Natural killer cell treated with Interleukin-12 subunit alpha and Interleukin-12 subunit beta and Interleukin-15 and Interleukin-18, amount 100 ng/mL, for 72 hours (primary cell): ENCODE data around the gene MAP7. TPM values are rescaled to one million over a fixed set of nuclear protein-coding genes. Genes with fewer than 3 reads are reported as not detected.
"Not testable (repeated sequence)": the region's sequence is repeated elsewhere in the genome, so short reads cannot be mapped to it uniquely, and the experiment has no call there.

Experiments
- ATAC-seq, 2 donors: fragments of 150-1000 bp; cut with Tn5 transposase in 1 of 2; sonication (Bioruptor Pico), chemical (Tn5 transposase) in 1 of 2; 2 replicates each; pipeline ENCODE4 v1.10.0; 2021
- DNase-seq: peaks from one replicate; pipeline ENCODE4 v3.0.0; 2022; ENCODE audit warnings: low spot score
- H3K27ac Mint-ChIP-seq, 2 donors: 1 replicate in 1 of 2; 2 replicates in 1 of 2; pipeline ENCODE4 v1.8.0; 2022; ENCODE audit warnings: mixed read lengths in 2 of 2, mild to moderate bottlenecking in 1 of 2, moderate library complexity in 1 of 2
- H3K27me3 Mint-ChIP-seq, 2 donors: 1 replicate in 1 of 2; 2 replicates in 1 of 2; pipeline ENCODE4 v1.8.0; 2022; ENCODE audit warnings: mixed read lengths in 2 of 2
- H3K36me3 Mint-ChIP-seq: one replicate; pipeline ENCODE4 v1.8.0; 2022; ENCODE audit warnings: mixed read lengths
- H3K4me1 Mint-ChIP-seq, 2 donors: 1 replicate in 1 of 2; 2 replicates in 1 of 2; pipeline ENCODE4 v1.8.0; 2022; ENCODE audit warnings: low read depth in 2 of 2, mixed read lengths in 2 of 2, mild to moderate bottlenecking in 1 of 2
- H3K4me3 Mint-ChIP-seq: one replicate; pipeline ENCODE4 v1.8.0; 2022; ENCODE audit warnings: mixed read lengths
- H3K9me3 Mint-ChIP-seq: 2 replicates; pipeline ENCODE4 v1.8.0; 2022; ENCODE audit warnings: mixed read lengths
- total RNA-seq, 2 donors: library from RNA; stranded (reverse); gene quantifications; one replicate each; pipeline ENCODE4 v1.2.3, GENCODE V29; 2022

MAP7 gene
- total RNA-seq, 2 donors from 2014 or later, result 0.73 to 0.83 TPM

DNA sequence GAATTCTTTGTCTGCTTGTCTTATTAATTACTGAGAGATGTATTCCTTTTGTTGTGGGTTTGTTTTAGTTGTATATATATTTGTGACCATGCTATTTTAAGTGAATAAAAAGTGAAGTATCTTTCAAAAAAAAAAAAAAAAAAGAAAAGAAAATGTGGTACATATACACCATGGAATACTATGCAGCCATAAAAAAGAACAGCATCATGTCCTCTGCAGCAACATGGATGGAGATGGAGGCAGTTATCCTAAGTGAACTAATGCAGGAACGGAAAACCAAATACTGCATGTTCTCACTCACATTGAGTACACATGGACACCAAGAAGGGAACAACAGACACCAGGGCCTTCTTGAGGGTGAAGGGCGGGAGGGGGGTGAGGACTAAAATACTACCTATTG is 67.2 kb downstream of the MAP7 start:
- peaks cover 8 to 30% of the 10 kb centered on the region in 2 donors for H3K27me3 Mint-ChIP-seq
- H3K4me1 Mint-ChIP-seq, H3K4me3 Mint-ChIP-seq, H3K9me3 Mint-ChIP-seq, ATAC-seq, H3K27ac Mint-ChIP-seq, DNase-seq, H3K36me3 Mint-ChIP-seq: not testable (repeated sequence)

DNA sequence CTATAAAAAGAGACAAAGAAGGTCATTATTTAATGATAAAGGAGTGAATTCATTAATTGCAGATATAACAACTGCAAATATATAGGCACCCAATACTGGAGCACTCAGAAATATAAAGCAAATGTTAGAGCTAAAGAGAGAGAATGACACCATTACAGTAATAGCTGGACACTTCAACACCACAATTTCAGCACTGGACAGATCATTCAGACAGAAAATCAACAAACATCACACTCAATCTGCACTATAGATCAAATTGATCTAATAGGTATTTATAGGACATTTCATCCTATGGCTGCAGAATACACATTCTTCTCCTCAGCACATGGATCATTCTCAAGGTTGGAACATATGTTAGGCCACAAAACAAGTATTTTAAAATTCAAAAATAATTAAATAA is 72.7 kb downstream of the MAP7 start:
- DNase-seq (no peak), ATAC-seq (no peak)
- Mint-ChIP-seq H3K27ac (no peak overlapping the region), H3K4me3 (no peak overlapping the region), H3K36me3 (peaks cover 6% of the 10 kb centered on the region), H3K4me1 (no peaks in the 10 kb centered on the region), H3K9me3 (peaks cover 2% of the 10 kb centered on the region), H3K27me3 (peaks cover 21 to 61% of the 10 kb centered on the region in 2 donors)

DNA sequence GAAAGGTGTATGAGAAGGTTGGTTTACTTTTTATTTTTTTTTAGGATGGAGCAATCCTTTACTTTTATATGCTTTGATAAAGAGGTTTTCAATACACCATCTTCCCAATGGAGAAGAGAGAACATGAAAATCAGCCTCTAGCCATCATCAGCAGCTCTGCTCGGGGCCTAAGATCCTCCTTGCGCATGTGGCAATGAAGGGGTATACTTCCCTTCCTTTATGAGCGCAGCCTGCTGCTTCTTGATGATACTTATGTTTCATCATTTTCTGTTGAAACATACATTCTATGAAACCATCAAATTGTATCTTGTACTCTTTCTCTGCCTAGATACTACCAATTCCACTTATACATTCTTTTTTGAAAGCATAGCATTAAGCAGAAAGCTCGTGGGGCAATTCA is 74.5 kb downstream of the MAP7 start:
- ATAC-seq (no peak), DNase-seq (no peak)
- peaks cover 6% of the 10 kb centered on the region for H3K36me3 Mint-ChIP-seq
- no peak overlapping the region for H3K4me3 Mint-ChIP-seq
- no peaks in the 10 kb centered on the region for H3K4me1 Mint-ChIP-seq
- peaks cover 15 to 54% of the 10 kb centered on the region in 2 donors for H3K27me3 Mint-ChIP-seq
- H3K27ac Mint-ChIP-seq, result no peak overlapping the region
- H3K9me3 Mint-ChIP-seq, result no peaks in the 10 kb centered on the region

DNA sequence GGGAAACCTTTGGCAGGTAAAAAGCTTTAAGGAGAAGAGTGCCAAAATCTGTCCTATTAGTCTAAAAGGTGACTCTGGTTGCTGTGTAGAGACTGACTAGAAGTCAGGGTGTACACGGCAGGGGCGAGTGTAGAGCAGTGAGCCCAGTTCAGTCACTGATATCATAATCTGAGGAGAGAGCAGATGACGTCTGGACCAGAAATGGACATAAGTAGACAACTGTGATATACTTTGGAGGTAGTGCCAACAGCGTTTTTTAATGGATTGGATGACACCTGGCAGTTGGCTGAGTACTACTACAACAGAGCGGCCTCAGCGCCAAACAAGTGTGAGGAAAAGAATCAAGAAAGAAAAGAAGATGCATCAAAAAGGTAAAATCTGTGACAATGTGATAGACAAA is 76.0 kb downstream of the MAP7 start:
- ATAC-seq (no peak), DNase-seq (no peak)
- no peak overlapping the region for H3K4me3 Mint-ChIP-seq
- no peak overlapping the region for H3K27ac Mint-ChIP-seq
- H3K36me3 Mint-ChIP-seq, result peaks cover 6% of the 10 kb centered on the region
- H3K9me3 Mint-ChIP-seq, result no peaks in the 10 kb centered on the region
- H3K4me1 Mint-ChIP-seq, result no peaks in the 10 kb centered on the region
- peaks cover 18 to 55% of the 10 kb centered on the region in 2 donors for H3K27me3 Mint-ChIP-seq

DNA sequence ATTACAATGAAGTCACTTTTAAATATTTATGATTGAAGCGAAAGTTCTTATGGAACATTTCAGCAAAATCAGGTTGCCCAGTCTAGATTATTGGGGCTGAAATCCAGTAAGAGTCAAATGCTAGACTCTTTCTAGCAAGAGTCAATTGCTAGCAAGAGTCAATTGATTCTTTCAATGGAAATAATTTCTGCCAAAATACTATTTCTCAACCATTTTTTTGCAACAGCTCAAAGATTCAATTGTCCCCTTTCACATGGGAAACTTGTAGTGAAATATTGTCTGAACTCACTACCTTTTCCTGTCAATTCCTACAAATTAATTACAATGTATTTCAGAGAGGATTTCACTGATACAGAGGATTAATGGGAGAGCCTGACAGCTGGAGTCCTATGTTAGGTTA is 78.3 kb downstream of the MAP7 start:
- H3K4me3 Mint-ChIP-seq, result no peak overlapping the region
- peaks cover 16 to 42% of the 10 kb centered on the region in 2 donors for H3K27me3 Mint-ChIP-seq
- H3K9me3 Mint-ChIP-seq, result no peaks in the 10 kb centered on the region
- H3K36me3 Mint-ChIP-seq, result no peaks in the 10 kb centered on the region
- H3K4me1 Mint-ChIP-seq, result no peaks in the 10 kb centered on the region
- no peak for DNase-seq
- no peak for ATAC-seq
- no peak overlapping the region for H3K27ac Mint-ChIP-seq

DNA sequence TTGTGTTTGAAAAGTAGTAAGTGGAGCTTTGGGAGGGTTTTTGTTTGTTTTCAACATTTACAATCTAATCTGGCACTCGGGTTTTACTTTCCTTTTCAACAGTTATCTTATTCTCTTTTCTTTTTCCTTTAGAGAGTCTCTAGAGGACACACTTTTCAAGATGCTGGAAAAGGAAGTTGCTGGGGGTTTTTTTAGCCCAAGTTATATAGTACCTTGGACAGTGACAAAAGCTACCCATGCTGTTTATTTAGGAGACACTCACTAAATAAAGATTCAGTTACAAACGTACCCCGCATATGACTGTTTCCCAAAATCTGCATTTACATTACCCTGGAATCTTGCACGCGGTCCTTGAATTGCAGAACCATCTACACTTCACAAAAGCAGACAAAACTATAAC is 78.8 kb downstream of the MAP7 start:
- Mint-ChIP-seq H3K4me1 (no peaks in the 10 kb centered on the region), H3K9me3 (no peaks in the 10 kb centered on the region), H3K36me3 (no peaks in the 10 kb centered on the region), H3K27me3 (peaks cover 16 to 39% of the 10 kb centered on the region in 2 donors), H3K4me3 (no peak overlapping the region), H3K27ac (no peak overlapping the region)
- DNase-seq (no peak), ATAC-seq (no peak)

DNA sequence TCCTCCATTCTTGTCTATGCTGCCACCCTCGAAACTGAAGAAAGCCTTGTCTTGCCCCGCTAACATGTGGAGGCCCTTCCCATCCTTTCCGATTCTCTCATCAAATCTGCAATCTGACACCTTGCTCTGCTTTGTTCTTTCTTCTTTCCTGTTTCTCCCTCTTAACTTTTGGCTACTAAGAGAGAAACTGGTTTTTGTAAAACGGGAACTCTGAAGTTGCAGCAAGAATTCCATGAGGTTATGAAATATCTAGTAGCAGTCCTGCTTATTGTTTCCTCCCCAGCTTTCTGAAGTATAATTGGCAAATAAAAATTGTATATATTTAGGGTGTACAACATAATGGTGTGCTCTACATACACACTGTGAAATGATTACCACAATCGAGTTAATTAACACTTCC is 80.2 kb downstream of the MAP7 start:
- Mint-ChIP-seq H3K27ac (no peak overlapping the region), H3K4me3 (no peak overlapping the region), H3K36me3 (no peaks in the 10 kb centered on the region), H3K27me3 (peaks cover 20 to 50% of the 10 kb centered on the region in 2 donors), H3K4me1 (no peaks in the 10 kb centered on the region), H3K9me3 (no peaks in the 10 kb centered on the region)
- ATAC-seq (no peak), DNase-seq (no peak)

DNA sequence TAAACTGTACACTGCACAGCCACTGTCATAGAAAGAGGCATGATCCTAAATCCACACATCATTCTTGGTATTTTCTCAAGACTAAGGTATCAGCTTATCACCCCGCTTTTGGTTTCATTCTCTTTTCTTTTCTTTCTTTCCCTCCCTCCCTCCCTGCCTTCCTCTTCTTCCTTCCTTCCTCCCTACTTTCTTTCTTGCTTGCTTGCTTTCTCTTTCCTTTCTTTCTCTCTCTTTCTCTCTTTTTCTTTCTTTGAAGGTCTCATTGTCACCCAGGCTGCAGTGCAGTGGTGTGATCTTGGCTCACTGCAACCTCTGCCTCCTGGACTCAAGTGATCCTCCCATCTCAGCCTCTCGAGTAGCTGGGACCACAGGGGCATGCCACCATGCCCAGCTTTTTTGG is 81.1 kb downstream of the MAP7 start:
- Mint-ChIP-seq H3K9me3 (no peaks in the 10 kb centered on the region), H3K4me1 (peaks cover 3 to 5% of the 10 kb centered on the region in 2 donors), H3K27ac (no peak overlapping the region), H3K4me3 (no peak overlapping the region), H3K27me3 (peaks cover 22 to 53% of the 10 kb centered on the region in 2 donors), H3K36me3 (no peaks in the 10 kb centered on the region)
- ATAC-seq, result no peak
- no peak for DNase-seq

DNA sequence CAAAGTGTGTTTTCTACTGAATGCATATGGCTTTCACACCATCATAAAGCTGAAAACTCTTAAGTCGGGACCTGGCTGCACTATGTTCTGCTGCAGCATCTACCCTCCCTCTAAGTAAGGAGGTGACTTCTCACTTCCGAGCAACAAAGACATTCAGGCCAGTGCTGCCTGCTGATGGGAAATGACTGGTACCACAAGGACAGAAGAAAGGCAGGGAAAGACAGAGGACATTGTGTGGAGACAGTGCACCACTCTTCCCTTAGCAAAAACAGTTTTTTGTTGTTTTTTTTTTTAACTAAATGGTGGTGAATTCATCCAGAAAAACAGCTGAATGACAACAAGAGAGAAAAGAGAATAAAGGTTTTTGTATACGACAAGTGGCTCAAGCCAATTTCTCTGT is 81.5 kb downstream of the MAP7 start:
- Mint-ChIP-seq H3K27ac (no peak overlapping the region), H3K4me3 (no peak overlapping the region), H3K36me3 (no peaks in the 10 kb centered on the region), H3K9me3 (no peaks in the 10 kb centered on the region), H3K27me3 (peaks cover 19 to 52% of the 10 kb centered on the region in 2 donors), H3K4me1 (peaks cover 5 to 10% of the 10 kb centered on the region in 2 donors)
- ATAC-seq, result no peak
- no peak for DNase-seq

DNA sequence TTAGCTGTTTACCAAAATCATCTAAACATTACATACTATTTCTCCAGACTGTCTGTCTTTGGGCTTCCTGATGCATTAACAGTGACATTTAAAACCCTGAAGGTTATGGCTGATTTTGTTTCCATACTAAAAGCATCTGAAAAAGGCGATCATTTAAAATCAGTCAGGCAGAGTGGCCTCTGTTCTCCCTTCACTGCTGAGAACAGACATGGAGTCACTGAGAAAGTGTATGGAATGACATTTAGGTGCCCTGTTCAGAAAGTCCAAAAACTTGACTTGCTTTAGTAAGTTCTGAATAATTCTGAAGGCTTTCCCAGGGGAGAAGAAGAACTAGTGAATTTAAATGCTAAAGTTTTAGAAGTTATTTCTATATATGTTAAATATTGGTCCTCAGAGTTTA is 83.0 kb downstream of the MAP7 start:
- no peak for DNase-seq
- Mint-ChIP-seq H3K4me3 (no peak overlapping the region), H3K4me1 (peaks cover 5 to 10% of the 10 kb centered on the region in 2 donors), H3K27me3 (peaks cover 17 to 44% of the 10 kb centered on the region in 2 donors), H3K36me3 (no peaks in the 10 kb centered on the region), H3K9me3 (no peaks in the 10 kb centered on the region), H3K27ac (no peak overlapping the region)
- ATAC-seq, result no peak

DNA sequence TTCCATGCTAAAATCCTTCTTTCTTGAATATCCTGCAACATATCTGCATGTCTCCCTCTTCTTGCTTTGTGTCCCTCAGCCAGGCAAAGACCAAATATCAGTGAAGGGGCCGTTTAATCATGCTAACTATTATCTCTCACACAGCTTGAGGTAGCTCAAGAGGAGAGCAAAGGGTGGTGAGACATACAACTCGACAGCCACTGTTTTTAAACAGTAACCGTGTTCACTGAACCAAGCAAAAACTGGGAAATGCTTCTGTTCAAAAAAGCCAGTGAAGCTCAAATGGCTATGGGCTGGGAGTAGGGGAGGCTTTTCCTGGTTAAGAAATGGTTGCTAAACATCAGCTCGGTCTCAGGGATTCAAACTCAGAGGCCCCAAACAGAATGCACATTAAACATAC is 83.4 kb downstream of the MAP7 start:
- no peak for ATAC-seq
- DNase-seq, result no peak
- peaks cover 5 to 10% of the 10 kb centered on the region in 2 donors for H3K4me1 Mint-ChIP-seq
- H3K9me3 Mint-ChIP-seq, result no peaks in the 10 kb centered on the region
- H3K36me3 Mint-ChIP-seq, result no peaks in the 10 kb centered on the region
- H3K4me3 Mint-ChIP-seq, result no peak overlapping the region
- H3K27ac Mint-ChIP-seq, result no peak overlapping the region
- peaks cover 17 to 44% of the 10 kb centered on the region in 2 donors for H3K27me3 Mint-ChIP-seq

DNA sequence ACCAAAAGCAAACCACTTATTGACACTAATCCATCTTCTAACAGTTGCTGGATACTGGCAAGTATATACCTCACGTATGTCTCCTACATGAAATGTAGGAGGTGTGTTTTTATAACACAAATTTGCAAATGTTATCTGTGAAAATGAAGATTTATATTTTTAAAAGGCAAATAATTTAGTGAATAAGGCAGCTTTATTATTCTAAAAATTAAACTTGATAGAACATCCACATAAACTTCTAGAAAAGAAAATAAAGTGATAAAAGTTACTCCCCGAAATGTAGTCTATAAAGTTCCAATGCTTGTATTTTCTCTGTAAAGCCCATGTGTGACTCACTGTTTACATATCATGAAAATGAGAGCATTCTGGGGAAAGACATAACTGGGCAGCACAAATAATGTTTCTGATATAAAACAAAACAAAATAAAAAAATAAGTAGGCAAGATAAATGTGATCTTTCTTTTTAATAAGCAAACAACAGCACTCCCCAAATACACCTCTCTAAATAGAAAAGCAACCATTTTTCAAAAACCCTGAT is 84.4 kb downstream of the MAP7 start:
- Mint-ChIP-seq H3K9me3 (no peaks in the 10 kb centered on the region), H3K36me3 (no peaks in the 10 kb centered on the region), H3K27me3 (peaks cover 17 to 44% of the 10 kb centered on the region in 2 donors), H3K27ac (no peak overlapping the region), H3K4me3 (no peak overlapping the region), H3K4me1 (peaks cover 5 to 10% of the 10 kb centered on the region in 2 donors)
- DNase-seq (no peak), ATAC-seq (no peak)

DNA sequence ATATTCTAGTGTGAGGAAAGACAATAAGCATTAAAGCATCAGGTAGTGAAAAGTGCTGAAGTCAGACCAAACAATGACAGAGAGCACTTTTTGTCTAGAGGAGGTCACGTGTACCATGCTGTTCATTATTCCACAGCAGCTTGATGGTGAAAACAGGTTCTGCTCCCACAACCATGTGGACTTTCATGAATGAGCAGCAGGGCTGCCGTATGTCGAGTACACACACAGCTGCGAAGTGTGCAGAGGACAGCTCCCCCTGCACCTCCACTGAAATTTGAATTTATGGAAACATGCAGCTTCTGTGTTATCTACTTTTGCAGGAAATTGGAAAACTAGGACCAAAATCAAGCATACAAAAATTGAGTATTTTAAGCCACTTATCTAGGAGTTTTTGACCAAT is 85.3 kb downstream of the MAP7 start:
- H3K27ac Mint-ChIP-seq, result no peak overlapping the region
- peaks cover 5 to 10% of the 10 kb centered on the region in 2 donors for H3K4me1 Mint-ChIP-seq
- no peaks in the 10 kb centered on the region for H3K36me3 Mint-ChIP-seq
- H3K9me3 Mint-ChIP-seq, result no peaks in the 10 kb centered on the region
- no peak for DNase-seq
- H3K27me3 Mint-ChIP-seq, result peaks cover 14 to 36% of the 10 kb centered on the region in 2 donors
- ATAC-seq, result no peak
- H3K4me3 Mint-ChIP-seq, result no peak overlapping the region

DNA sequence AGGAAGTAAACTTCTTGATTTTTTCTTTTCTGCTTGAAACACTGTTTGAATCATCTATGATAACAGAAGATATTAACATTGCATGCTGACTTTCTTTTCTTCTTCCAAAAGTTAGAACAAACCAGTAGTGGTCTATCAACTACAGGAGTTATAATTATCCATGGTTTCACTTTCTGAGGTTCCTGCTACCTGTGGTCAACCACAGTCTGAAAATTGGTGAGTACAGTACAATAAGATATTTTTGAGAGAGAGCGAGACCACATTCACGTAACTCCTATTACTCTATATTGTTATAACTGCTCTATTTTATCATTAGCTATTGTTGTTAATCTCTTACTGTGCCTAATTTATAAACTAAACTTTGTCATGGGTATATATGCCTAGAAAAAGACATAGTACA is 86.1 kb downstream of the MAP7 start:
- H3K36me3 Mint-ChIP-seq, result no peaks in the 10 kb centered on the region
- no peak overlapping the region for H3K27ac Mint-ChIP-seq
- H3K27me3 Mint-ChIP-seq, result peaks cover 14 to 39% of the 10 kb centered on the region in 2 donors
- peaks cover 5 to 10% of the 10 kb centered on the region in 2 donors for H3K4me1 Mint-ChIP-seq
- ATAC-seq, result no peak
- no peaks in the 10 kb centered on the region for H3K9me3 Mint-ChIP-seq
- no peak for DNase-seq
- no peak overlapping the region for H3K4me3 Mint-ChIP-seq

DNA sequence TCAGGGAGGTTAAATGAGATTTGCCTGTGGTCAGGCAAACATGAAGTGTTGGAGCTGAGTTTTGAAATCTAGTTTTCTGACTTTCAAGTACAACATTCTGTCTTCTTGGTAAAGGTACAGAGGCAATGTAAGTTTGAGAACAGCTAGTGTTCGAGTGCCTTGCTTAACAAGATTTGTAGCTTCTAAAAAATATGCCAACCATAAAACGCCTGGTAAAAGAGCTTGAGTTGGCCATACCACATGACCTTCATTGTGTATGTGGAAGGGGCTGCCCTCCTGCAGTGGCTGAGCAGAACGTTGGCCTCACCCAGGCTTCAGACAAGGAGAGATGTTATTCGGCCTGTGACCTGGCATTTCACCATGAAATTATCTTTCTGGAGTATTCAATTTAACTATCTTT is 86.5 kb downstream of the MAP7 start:
- Mint-ChIP-seq H3K27me3 (peaks cover 15 to 39% of the 10 kb centered on the region in 2 donors), H3K27ac (no peak overlapping the region), H3K36me3 (no peaks in the 10 kb centered on the region), H3K9me3 (no peaks in the 10 kb centered on the region), H3K4me1 (peaks cover 5 to 10% of the 10 kb centered on the region in 2 donors), H3K4me3 (no peak overlapping the region)
- ATAC-seq (no peak), DNase-seq (no peak)
